GM21723 (cell line): Measurements from ENCODE around the gene GRPEL1.

Source experiments
- ATAC-seq: cut with Tn5 transposase; IDR thresholded peaks from one replicate; pipeline ENCODE4 v1.9.1; 2021; ENCODE audit warnings: mild to moderate bottlenecking, moderate library complexity; ENCODE audit not compliant: unreplicated experiment

Gene GRPEL1

GRCh38 chr4:7067126-7067451 lies 775 bp downstream of the GRPEL1 start:
- no peak for ATAC-seq

DNA sequence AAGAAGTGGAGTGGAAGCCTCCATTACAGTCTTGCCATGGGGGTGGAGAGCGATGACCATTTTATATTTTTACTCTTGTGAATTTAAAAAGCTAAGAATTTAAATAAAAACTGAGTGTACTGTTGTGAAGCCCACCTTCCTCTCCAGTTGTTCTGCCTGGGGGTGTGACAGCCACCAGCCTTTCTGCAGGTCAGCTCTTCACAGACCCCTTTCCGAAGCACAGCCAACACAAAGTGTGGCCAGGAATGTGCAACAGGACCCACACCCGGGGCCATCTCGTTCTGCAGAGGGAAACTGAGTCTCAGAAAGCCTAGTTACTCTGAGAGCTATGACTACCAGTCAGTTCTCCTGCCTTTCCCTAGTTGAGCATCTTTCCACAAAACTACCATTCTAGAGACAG lies 1.4 kb downstream of the GRPEL1 start:
- no peak for ATAC-seq

- ATAC-seq: no peak
Measured at GRCh38 chr4:7066006-7066405, 1.9 kb downstream of the GRPEL1 start.

GRCh38 chr4:7063362-7063761 lies 4.5 kb downstream of the GRPEL1 start:
- ATAC-seq: no peak

DNA sequence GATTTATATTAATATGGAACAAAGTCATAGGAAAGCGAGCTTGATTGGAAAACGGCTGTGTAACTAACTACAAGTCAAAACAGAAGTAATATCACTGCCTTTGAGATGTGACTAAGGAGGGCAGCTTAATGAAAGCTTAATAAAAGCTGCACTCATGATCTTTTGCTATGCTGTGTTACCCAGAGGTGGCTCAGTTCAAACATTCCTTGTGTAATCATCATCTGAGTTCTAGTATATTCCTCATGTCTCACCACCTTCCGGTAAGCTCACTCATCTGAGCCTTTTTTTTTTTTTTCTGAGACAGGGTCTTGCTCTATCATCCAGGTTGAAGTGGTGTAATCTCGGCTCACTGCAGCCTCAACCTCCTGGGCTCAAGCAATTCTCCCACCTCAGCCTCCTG lies 5.0 kb downstream of the GRPEL1 start:
- no peak for ATAC-seq

DNA sequence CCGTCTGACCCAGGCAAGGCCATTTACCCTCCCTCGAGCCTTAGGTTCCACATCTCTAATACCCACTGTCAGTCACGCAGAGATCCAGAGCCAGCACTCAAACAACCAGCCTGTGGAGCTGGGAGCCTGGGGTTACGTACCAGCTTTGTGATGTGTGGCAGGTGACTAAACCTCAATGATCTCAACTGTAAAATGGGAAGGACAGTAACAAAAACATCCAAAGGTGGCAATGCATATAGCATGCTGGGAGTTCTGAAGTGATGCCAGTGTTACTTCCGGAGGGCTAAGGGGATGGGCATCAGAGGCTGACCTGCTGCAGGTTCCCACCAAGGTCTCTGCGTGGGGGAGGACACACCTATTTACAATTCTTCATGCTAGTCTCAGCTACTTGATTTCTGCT lies 6.0 kb downstream of the GRPEL1 start:
- no peak for ATAC-seq

DNA sequence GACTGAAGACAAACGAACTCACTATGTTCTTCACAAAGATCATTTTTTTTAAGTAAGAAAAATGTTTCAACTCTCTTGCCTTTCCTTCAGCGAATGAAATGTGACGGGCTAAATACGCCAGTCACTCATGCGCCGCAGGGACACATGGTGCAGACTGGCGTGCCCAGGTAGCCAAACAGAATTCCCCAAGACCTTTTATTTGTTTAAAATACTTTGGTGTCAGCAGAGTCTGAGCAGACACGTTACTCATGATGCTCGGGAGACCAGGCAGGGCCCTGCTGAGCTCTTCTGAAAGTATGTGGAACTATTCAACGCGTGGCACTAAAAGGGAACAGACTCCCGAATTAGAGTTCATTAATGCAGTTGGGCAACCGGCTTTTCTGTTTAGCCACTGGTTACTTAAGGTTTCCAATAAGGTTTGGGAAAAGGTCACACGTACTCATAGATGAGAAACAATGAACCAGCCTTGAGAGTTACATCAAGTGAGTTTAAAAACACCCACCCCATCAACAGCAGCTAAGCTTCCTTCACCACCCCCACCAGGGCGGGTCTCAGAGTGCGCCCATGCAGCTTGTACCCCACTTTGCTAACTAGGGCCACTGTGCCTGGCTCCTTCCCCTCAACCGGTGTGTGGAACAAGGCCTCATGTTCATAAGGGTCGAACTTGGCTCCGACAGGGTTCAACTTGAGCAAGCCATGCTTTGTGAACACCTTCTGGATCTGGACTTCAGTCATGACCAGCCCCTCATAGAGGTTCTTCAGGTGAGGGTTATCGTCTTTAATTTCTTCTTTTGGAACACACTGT lies 7.3 kb downstream of the GRPEL1 start:
- ATAC-seq: no peak

DNA sequence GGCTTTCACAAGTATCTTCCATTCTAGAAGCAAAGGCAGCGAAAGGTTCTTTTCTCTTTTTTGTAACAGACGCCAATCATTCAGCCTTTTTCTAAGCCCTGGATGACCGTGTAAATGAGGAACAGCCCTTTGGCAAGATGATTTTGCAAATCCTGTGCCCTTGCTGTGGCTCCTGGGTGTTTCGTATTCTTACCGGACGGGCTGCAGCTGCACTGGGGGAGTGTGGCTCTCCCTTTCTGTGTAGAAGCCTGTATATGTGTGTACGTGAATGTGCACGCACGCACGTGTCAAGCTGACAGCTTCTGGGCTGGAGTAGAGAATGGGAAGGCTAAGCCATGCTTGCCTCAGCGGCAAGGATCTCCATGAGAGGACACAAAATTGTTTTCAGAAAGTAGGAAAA lies 8.2 kb downstream of the GRPEL1 start:
- ATAC-seq: no peak

DNA sequence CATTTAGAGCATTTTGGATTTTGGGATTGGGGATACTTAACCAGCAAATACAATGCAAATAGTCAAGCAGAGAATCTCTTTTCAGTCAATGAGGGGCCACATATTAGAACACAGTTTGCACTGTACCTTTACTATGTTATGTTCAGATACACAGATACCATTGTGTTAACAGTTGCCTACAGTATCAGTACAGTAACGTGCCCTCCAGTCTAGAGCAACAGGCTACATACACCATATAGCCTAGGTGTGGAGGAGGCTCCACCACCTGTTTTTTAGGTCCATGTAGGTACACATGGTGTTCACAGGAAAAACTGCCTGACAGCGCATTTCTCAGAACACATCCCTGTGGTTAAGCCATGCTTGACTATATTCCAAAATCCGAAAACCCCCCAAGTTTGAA lies 9.1 kb downstream of the GRPEL1 start:
- no peak for ATAC-seq

- no peak for ATAC-seq
Measured at GRCh38 chr4:7055990-7056325, 11.9 kb downstream of the GRPEL1 start.

DNA sequence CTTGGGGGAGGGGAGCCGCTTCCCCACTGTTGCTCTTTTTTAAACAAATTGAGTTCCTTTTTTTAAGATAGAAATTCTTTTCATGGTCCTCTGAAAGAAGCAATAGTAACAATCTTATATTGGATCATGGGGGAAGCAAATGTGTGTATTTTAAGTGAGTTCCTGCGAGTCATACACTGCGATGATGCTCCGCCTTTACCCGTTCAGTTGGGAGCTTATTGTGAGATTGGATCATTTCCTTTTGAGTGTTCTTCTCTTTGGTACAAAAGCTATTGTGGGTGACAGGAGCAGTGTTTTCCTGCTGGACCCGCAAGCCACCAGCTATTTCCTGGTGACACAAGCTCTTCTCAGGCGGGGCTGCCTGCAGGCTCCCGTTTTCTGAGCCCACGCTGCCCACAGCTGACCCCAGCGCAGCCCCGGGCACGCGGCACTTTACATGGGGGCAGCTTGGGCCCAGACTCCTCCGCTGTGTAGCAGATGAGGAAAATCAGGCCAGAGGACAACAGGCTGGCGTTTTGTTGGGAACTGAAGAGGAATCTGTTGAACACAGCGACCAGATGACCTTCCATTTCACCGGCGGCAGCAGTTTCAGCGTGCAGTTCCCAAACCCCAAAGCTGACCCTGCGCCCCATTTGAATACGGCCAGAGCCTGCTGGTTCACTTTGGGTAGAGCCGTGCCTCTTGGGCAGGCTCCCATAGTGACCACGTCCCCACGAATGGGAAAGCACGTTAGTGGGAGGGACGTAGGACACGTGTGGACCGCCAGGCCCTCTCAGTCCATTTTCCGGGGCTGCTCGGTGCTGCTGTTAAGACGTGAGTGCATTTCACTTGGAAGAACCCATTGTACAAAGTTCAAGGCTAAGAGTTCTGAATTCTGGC lies 12.5 kb downstream of the GRPEL1 start:
- no peak for ATAC-seq

GRCh38 chr4:7054106-7054880 lies 13.6 kb downstream of the GRPEL1 start:
- ATAC-seq: no peak

- ATAC-seq: no peak
Measured at GRCh38 chr4:7052923-7053715, 14.7 kb downstream of the GRPEL1 start.

- no peak for ATAC-seq
Measured at GRCh38 chr4:7052313-7052712, 15.6 kb downstream of the GRPEL1 start.

- no peak for ATAC-seq
Measured at GRCh38 chr4:7051905-7052304, 16.0 kb downstream of the GRPEL1 start.

GRCh38 chr4:7051144-7051495 lies 16.7 kb downstream of the GRPEL1 start:
- ATAC-seq: no peak

GRCh38 chr4:7050481-7051143 lies 17.3 kb downstream of the GRPEL1 start:
- no peak for ATAC-seq

DNA sequence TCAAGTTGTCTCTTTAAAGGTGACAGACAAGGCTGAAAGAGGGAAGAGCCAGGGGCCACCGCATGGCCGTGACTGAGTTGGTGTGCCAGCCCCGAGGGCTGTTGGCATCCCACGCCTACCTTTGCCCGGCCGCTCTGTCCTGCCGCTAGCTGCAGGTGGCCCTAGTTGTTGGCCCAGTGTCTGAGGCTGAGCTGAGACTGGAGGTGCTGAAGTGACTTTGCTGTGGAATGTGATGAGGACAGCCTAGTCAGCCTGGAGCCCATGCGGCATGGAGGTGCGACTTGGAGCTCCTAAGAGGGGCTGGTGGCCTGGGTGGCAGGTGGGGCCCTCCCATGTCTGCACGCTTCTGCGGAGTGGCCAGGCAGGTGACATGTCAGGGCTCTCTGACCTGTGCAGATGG lies 18.1 kb downstream of the GRPEL1 start:
- ATAC-seq: no peak

DNA sequence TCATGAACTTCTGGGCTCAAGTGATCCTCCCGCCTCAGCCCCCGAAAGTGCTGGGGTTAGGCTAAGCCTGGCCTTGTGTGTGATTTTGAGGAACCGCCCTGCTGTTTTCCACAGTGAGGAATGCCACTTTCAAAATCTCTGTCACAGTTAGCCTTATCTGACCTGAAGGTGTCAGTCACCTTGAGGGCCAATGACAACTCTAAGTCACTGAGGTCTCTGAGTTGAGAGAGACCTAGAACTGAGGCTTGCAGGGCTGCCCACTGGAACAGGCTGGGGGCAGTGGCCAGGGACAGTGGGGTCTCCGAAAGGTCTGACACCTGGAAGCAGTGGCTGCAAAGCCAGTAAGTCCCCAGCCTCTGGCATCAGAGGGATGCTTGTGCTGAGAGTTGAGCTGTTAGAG lies 18.6 kb downstream of the GRPEL1 start:
- no peak for ATAC-seq

DNA sequence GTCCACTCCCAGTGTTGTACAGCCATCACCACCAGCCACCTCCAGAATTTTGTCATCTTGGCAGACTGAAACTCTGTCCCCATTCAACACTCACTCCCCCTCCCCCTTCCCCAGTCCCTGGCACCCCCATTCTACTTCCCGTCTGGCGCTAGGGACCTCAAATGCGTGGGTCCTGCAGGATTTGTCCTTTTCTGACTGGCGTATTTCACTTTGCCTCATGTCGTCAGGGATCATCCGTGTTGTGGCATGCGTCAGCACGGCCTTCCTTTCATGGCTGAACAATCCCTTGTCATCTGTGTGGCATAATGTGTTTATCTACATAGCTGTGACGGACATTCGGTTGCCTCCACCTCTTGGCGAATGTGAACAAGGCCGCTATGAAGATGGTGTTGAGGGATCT lies 19.2 kb downstream of the GRPEL1 start:
- no peak for ATAC-seq
